Motor neuron (in vitro differentiated cells): ENCODE data around the gene CDH26. TPM values are rescaled to one million over a fixed set of nuclear protein-coding genes. Genes with fewer than 3 reads are reported as not detected.

ENCODE experiments used
- ATAC-seq, 8 experiments: fragments of 200-7000 bp; cut with Tn5 transposase; replicated peaks in 6 of 8; 2 replicates each; pipeline ENCODE4 v1.8.0; 2021; ENCODE audit warnings: mild to moderate bottlenecking in 8 of 8, moderate library complexity in 8 of 8
- H3K27ac ChIP-seq, 2 donors: fragments of 250-450 bp; sonication (Bioruptor Pico); 2 replicates each; pipeline ENCODE4 v1.9.0; 2021; ENCODE audit warnings: antibody characterized with exemption in 2 of 2, mild to moderate bottlenecking in 2 of 2, moderate library complexity in 1 of 2
- H3K4me1 ChIP-seq, 2 donors: fragments of 250-450 bp; sonication (Bioruptor Pico); replicated peaks in 1 of 2; 2 replicates each; pipeline ENCODE4 v1.6.1; 2021; ENCODE audit warnings: antibody characterized with exemption in 2 of 2, mild to moderate bottlenecking in 2 of 2, moderate library complexity in 1 of 2
- H3K4me3 ChIP-seq, 5 donors: fragments of 250-450 bp; sonication (Bioruptor Pico); 2 replicates each; pipeline ENCODE4 v1.9.0; 2021; ENCODE audit warnings: antibody characterized with exemption in 5 of 5, mild to moderate bottlenecking in 5 of 5, moderate library complexity in 4 of 5
- WGBS, 10 experiments: fragments of 450-650 bp; shearing (Covaris generic); methylation state at CpG; one replicate each; pipeline ENCODE4 v1.0.0; 2022; 5-methylcytosine and 5-hydroxymethylcytosine counted together
- in situ Hi-C, 9 experiments: fragments of 400-800 bp; cut with MboI; loops; one replicate each; pipeline ENCODE4 v1.15.0; 2021; ENCODE audit warnings: low sequenced_read_pairs in 9 of 9, low pct_unique_long_range_greater_than_20kb in 2 of 9; ENCODE audit not compliant: unreplicated experiment in 9 of 9
- total RNA-seq, 8 experiments: library from RNA; unstranded; fragments of 300-600 nt; gene quantifications; 2 replicates each; pipeline versions ENCODE4 v1.2.3 to v1.2.4, GENCODE V29; 2022

CDH26 gene
- total RNA-seq, 8 experiments from 2014 or later: 0.29 to 1.1 (median 0.43) TPM; not detected in 1

DNA sequence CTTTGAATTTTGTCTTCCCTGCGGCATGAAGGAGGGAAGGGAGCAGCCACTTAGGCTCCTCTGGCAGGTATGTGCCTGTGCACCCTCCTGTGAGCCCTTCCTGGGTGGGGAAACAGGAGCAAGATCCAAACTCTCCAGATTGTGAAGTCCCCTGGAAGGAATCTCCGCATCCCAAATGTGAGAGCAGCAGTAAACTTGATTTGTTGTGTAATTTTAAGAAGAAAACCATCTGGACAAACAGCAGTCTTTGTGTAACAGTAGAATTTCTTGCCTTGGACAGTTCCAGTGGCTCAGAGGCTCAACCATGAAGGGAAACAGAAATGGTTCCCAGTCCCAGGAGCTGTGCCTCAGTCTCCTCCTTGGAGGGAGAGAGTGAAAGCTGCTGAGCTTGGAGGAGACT is 39.7 kb downstream of the CDH26 start:
- 92 to 100% (median 96%) methylated on average over 1 to 2 of the region's 2 CpGs; no CpG with 5 or more reads in 6 of the 10 experiments for WGBS, 10 experiments
- Histone ChIP-seq H3K4me3 (no peak overlapping the region), H3K27ac (no peak overlapping the region), H3K4me1 (peaks cover 7 to 10% of the 10 kb centered on the region in 2 donors)
- in situ Hi-C loops: no loop called here
- ATAC-seq: no peak

DNA sequence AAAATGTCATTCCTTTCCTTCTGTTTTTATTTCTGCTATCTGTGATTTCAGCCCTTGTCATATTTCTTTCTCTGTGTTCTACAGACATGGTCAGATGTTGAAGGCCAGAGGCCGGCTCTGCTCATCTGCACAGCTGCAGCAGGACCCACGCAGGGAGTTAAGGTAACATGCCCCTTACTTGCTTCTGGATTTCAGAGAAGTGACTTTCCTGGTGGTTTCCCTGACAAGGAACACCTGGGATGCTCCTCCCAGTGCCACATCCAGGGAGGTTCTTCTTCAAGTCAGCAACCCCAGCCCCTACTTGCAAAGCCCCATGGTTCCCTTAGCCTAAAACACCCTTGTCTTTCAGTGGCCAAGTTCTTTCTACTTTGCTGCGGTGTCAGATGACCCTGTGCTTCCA is 41.3 kb downstream of the CDH26 start:
- in situ Hi-C loops: no loop called here
- ATAC-seq: no peak
- 22 to 90% (median 79%) methylated on average over 2 to 3 of the region's 3 CpGs; no CpG with 5 or more reads in 1 of the 10 experiments for WGBS, 10 experiments
- H3K27ac ChIP-seq: no peak overlapping the region
- peaks cover 7 to 10% of the 10 kb centered on the region in 2 donors for H3K4me1 ChIP-seq
- H3K4me3 ChIP-seq: no peak overlapping the region

- Histone ChIP-seq H3K4me1 (peaks cover 7 to 10% of the 10 kb centered on the region in 2 donors), H3K27ac (no peak overlapping the region), H3K4me3 (no peak overlapping the region)
- in situ Hi-C loops: no loop called here
- WGBS, 10 experiments: 43 to 94% (median 70%) methylated on average over 2 to 8 of the region's 8 CpGs; no CpG with 5 or more reads in 1 of the 10 experiments
- ATAC-seq: peak in 2 of 8 experiments; percentile 4 to 21
Measured at GRCh38 chr20:60000271-60001042, 42.2 kb downstream of the CDH26 start.

DNA sequence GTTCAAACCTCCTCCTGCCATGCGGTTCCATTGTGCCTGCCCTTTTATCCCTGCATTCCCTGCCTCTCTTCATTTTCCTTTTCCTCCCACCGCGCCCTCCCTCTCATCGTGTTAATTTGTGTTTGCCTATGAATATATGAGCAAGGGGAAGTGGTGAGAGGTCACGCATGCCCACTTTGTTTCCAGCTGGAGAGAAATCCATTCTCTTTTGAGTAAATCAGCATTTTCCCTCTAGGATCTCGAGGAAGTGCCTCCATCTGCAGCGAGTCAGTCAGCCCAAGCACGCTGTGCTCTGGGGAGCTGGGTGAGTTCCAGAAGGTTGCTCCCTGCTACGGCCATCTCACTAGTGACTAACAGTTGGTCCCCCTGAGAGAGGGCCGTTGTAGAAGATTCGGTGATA is 42.9 kb downstream of the CDH26 start:
- in situ Hi-C loops: no loop called here
- Histone ChIP-seq H3K27ac (no peak overlapping the region), H3K4me1 (peaks cover 7 to 10% of the 10 kb centered on the region in 2 donors), H3K4me3 (no peak overlapping the region)
- 8 to 100% (median 66%) methylated on average over 1 to 11 of the region's 11 CpGs; no CpG with 5 or more reads in 3 of the 10 experiments for WGBS, 10 experiments
- ATAC-seq: peak in 5 of 8 experiments; percentile 30 to 72 (median 51)

- Histone ChIP-seq H3K4me3 (no peak overlapping the region), H3K27ac (no peak overlapping the region), H3K4me1 (peaks cover 7 to 10% of the 10 kb centered on the region in 2 donors)
- 17 to 100% (median 70%) methylated on average over 1 to 4 of the region's 4 CpGs; no CpG with 5 or more reads in 3 of the 10 experiments for WGBS, 10 experiments
- in situ Hi-C loops: no loop called here
- no peak for ATAC-seq
Measured at GRCh38 chr20:60003776-60004175, 45.6 kb downstream of the CDH26 start.

- no peak overlapping the region for H3K27ac ChIP-seq
- WGBS, 10 experiments: 0 to 83% (median 64%) methylated on average over 1 to 3 of the region's 4 CpGs; no CpG with 5 or more reads in 4 of the 10 experiments
- no peak for ATAC-seq
- H3K4me3 ChIP-seq: no peak overlapping the region
- in situ Hi-C loops: no loop called here
- peaks cover under 1 to 2% of the 10 kb centered on the region in 2 donors for H3K4me1 ChIP-seq
Measured at GRCh38 chr20:60006261-60006660, 48.0 kb downstream of the CDH26 start.

- 0 to 60% (median 26%) methylated on average over 1 to 2 of the region's 2 CpGs; no CpG with 5 or more reads in 4 of the 10 experiments for WGBS, 10 experiments
- Histone ChIP-seq H3K27ac (no peak overlapping the region), H3K4me1 (no peaks in the 10 kb centered on the region), H3K4me3 (no peak overlapping the region)
- no peak for ATAC-seq
- in situ Hi-C loops: no loop called here
Measured at GRCh38 chr20:60007464-60007863, 49.2 kb downstream of the CDH26 start.

DNA sequence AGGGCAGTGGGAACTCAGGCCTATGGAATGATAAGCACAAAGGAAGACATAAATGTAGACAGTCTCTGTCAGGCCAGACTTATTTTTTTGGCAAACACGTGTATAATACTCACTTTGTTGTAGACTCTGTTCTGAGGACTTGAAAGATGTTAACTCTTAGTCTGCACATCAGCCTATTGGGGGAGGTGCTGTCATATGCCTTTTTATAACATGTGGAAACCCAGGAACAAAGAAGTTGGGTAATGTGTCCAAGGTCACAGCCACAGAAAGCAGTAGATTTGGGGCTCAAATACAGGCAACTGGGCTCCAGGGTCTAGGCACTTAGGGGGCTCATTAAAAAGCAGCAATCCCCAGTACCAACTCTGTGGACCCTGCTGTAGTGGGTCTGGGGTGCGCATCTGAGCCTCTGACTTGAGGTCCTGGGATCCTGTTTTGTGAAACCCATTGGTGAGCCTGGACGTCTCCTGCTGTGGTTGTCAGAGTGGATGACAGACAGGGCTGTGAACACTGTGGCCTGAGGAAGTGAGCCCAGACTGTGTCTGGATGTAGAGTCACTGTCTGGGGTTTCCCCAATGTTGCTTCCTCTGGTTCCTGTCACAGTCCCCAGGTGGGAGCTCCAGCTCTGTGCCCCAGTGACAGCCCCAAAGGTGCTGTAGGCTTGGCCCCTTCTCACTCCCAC is 50.0 kb downstream of the CDH26 start:
- H3K27ac ChIP-seq: no peak overlapping the region
- no peak for ATAC-seq
- in situ Hi-C loops: no loop called here
- no peaks in the 10 kb centered on the region for H3K4me1 ChIP-seq
- no peak overlapping the region for H3K4me3 ChIP-seq
- WGBS, 10 experiments: 33 to 71% (median 71%) methylated on average over 1 to 2 of the region's 3 CpGs; no CpG with 5 or more reads in 7 of the 10 experiments

DNA sequence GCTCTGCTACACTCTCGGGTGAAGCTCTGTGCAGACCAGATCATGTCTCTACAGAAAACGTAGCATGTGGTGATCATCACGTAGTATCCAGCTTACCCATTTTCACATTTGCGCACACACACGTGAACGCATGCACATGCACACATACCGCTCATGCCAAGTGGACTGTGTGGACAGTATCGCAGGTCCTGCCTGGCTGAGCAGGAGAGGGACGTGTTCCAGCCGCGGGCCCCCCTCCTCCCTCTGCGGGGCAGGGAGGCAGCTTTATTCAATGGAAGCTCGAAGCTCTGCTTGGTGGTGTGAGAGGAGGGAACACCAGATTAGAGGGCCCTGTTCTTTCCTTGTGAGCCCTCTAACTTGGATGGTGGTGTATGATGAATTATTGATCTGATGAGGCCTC is 51.1 kb downstream of the CDH26 start:
- WGBS, 10 experiments: 83 to 93% (median 89%) methylated on average over 4 to 11 of the region's 13 CpGs; no CpG with 5 or more reads in 6 of the 10 experiments
- in situ Hi-C loops: no loop called here
- no peaks in the 10 kb centered on the region for H3K4me1 ChIP-seq
- no peak overlapping the region for H3K27ac ChIP-seq
- no peak overlapping the region for H3K4me3 ChIP-seq
- no peak for ATAC-seq

GRCh38 chr20:60009826-60010616 is 51.8 kb downstream of the CDH26 start:
- peak in 3 of 8 experiments; percentile 16 to 73 (median 47) for ATAC-seq
- Histone ChIP-seq H3K4me1 (no peaks in the 10 kb centered on the region), H3K27ac (no peak overlapping the region), H3K4me3 (no peak overlapping the region)
- 29 to 95% (median 72%) methylated on average over 2 to 12 of the region's 14 CpGs; no CpG with 5 or more reads in 6 of the 10 experiments for WGBS, 10 experiments
- in situ Hi-C loops: no loop called here

- in situ Hi-C loops: no loop called here
Measured at GRCh38 chr20:60010689-60011458, 52.7 kb downstream of the CDH26 start.

More at GRCh38 chr20:60010689-60011458, 52.7 kb downstream of the CDH26 start:
- Histone ChIP-seq H3K4me1 (no peaks in the 10 kb centered on the region), H3K27ac (no peak overlapping the region), H3K4me3 (no peak overlapping the region)
- 27 to 100% (median 95%) methylated on average over 1 to 9 of the region's 12 CpGs; no CpG with 5 or more reads in 2 of the 10 experiments for WGBS, 10 experiments
- ATAC-seq: no peak
